Mucosa of stomach (tissue), 1 donor: ENCODE data around the gene FHOD3.

Experiments
- H3K27me3 ChIP-seq: one replicate; pipeline ENCODE4 v1.7.0; 2013; ENCODE audit warnings: mild to moderate bottlenecking, low read length; ENCODE audit not compliant: control insufficient read depth, insufficient read depth
- H3K36me3 ChIP-seq: one replicate; pipeline ENCODE4 v1.7.0; 2013; ENCODE audit warnings: low read length; ENCODE audit not compliant: control insufficient read depth, insufficient read depth
- H3K4me1 ChIP-seq: one replicate; pipeline ENCODE4 v1.7.0; 2013; ENCODE audit warnings: mild to moderate bottlenecking, low read length; ENCODE audit not compliant: control insufficient read depth, insufficient read depth
- H3K4me3 ChIP-seq: one replicate; pipeline ENCODE4 v1.7.0; 2013; ENCODE audit warnings: low read length
- H3K9ac ChIP-seq: one replicate; pipeline ENCODE4 v1.7.0; 2013; ENCODE audit warnings: mild to moderate bottlenecking, low read length, moderate library complexity
- H3K9me3 ChIP-seq: one replicate; pipeline ENCODE4 v1.7.0; 2013; ENCODE audit warnings: mild to moderate bottlenecking, low read length, moderate library complexity; ENCODE audit not compliant: control insufficient read depth
- donor health status: Pancreatic carcinoma.

FHOD3 gene

DNA sequence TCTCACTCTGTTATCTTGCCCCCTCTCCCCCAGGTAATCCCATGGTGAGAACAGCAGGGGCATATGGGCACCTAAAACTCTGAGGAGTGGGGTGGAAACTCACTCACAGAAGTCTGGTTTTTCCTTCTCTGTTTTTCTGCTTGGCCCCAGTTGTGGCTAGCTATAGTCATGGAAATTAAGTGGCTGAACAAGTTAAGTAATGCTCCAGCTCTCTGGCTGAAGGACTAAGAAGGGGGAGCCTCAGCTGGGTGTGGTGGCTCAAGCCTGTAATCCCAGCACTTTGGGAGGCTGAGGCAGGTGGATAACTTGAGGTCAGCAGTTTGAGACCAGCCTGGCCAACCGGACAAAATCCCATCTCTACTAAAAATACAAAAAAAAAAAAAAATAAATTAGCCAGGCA lies 270.3 kb downstream of the FHOD3 start:
- Histone ChIP-seq H3K36me3 (no peaks in the 10 kb centered on the region), H3K9me3 (no peaks in the 10 kb centered on the region), H3K4me1 (no peaks in the 10 kb centered on the region), H3K27me3 (no peaks in the 10 kb centered on the region), H3K4me3 (no peak overlapping the region), H3K9ac (no peak overlapping the region)

- Histone ChIP-seq H3K4me3 (no peak overlapping the region), H3K9me3 (no peaks in the 10 kb centered on the region)
Measured at GRCh38 chr18:36568487-36568886, 271.0 kb downstream of the FHOD3 start.

GRCh38 chr18:36572135-36572856 lies 274.8 kb downstream of the FHOD3 start:
- no peaks in the 10 kb centered on the region for H3K4me1 ChIP-seq

More at GRCh38 chr18:36568487-36568886, 271.0 kb downstream of the FHOD3 start:
- no peaks in the 10 kb centered on the region for H3K36me3 ChIP-seq
- H3K9ac ChIP-seq = no peak overlapping the region
- H3K27me3 ChIP-seq = no peaks in the 10 kb centered on the region
- no peaks in the 10 kb centered on the region for H3K4me1 ChIP-seq

DNA sequence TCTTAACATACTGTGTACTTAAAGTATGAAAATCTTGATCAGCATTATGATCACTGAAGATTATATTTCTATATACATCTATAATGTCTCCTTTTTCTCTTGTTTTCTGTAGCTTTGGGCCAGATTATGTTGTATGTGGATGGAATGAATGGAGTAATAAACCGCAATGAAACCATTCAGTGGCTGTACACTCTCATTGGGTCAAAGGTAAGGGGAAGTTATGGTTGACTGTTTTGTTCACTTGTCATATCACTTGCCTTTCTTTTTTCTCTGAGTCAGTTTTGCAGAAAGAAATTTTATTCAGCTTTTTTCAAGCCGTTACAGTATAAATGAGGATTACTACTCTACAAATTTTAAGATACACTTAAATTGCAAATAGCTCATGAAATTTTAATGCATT lies 278.8 kb downstream of the FHOD3 start:
- no peaks in the 10 kb centered on the region for H3K27me3 ChIP-seq
- H3K9me3 ChIP-seq = no peaks in the 10 kb centered on the region
- no peak overlapping the region for H3K4me3 ChIP-seq
- no peak overlapping the region for H3K9ac ChIP-seq
- no peaks in the 10 kb centered on the region for H3K36me3 ChIP-seq
- no peaks in the 10 kb centered on the region for H3K4me1 ChIP-seq

More at GRCh38 chr18:36572135-36572856, 274.8 kb downstream of the FHOD3 start:
- no peak overlapping the region for H3K4me3 ChIP-seq
- H3K27me3 ChIP-seq = no peaks in the 10 kb centered on the region
- H3K9ac ChIP-seq = no peak overlapping the region
- H3K9me3 ChIP-seq = no peaks in the 10 kb centered on the region
- H3K36me3 ChIP-seq = no peaks in the 10 kb centered on the region

DNA sequence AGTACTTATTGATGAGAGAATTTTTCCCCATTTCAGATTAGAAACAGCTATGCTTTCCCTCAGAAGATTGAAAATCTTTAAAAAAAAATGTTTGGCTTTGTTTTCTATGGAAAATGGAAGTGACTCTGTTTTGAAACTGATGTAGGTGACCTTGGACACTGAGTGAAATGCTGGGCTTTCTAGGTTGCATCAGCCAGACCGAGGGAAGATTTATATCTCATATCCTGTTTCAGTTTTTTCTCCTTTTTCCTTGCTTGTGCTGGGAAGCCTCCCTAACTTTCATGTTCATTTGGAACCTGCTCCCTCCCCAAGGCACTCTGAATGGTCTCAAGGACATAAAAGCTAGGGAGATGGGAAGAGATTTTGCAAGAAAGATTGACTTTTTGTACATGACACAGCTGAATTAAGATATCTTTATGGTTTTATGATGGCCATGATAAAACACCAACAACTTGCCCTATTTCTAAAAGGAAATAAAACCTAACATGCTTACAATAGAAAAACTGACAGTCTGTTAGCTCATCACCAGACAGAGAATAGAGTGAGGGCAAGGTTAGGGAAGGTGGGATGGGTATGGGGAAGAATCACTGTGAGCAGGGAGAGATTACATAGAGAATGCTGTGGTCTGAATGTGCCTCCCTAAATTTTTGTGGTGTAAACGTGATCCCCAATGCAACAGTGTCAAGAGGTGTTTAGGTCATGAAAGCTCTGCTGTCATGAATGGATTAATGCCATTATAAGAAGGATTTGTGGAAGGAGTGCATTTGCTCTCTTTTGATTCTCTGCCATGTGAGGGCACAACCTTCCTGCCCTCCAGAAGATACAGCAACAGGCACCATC lies 281.6 kb downstream of the FHOD3 start:
- H3K9me3 ChIP-seq = no peaks in the 10 kb centered on the region
- H3K4me3 ChIP-seq = no peak overlapping the region
- no peaks in the 10 kb centered on the region for H3K36me3 ChIP-seq
- H3K9ac ChIP-seq = no peak overlapping the region
- H3K27me3 ChIP-seq = no peaks in the 10 kb centered on the region
- no peaks in the 10 kb centered on the region for H3K4me1 ChIP-seq

DNA sequence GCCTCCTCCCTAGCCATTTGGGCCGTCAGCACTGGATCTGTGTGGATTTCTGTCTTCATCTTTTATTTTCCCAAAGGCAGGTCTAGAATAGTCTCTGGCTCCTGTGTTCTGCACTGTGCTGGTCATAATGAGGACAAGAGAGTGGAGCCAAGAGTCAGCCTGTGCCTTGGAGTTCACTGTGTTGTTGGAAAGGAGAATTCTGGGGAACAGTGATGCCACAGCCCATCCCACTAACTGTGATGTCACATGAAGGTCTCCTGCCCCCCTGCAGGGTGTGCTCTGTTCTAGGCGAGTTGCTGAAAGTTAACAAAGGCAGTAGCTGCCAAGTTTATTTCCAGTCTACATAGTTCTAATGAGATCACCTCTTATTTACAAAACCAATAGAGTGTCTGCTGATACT lies 282.8 kb downstream of the FHOD3 start:
- Histone ChIP-seq H3K36me3 (no peaks in the 10 kb centered on the region), H3K9me3 (no peaks in the 10 kb centered on the region), H3K9ac (no peak overlapping the region), H3K4me1 (no peaks in the 10 kb centered on the region), H3K27me3 (no peaks in the 10 kb centered on the region), H3K4me3 (no peak overlapping the region)

GRCh38 chr18:36580874-36581750 lies 283.6 kb downstream of the FHOD3 start:
- H3K9me3 ChIP-seq = no peaks in the 10 kb centered on the region
- H3K36me3 ChIP-seq = no peaks in the 10 kb centered on the region
- no peaks in the 10 kb centered on the region for H3K4me1 ChIP-seq
- no peaks in the 10 kb centered on the region for H3K27me3 ChIP-seq
- no peak overlapping the region for H3K9ac ChIP-seq
- H3K4me3 ChIP-seq = no peak overlapping the region

DNA sequence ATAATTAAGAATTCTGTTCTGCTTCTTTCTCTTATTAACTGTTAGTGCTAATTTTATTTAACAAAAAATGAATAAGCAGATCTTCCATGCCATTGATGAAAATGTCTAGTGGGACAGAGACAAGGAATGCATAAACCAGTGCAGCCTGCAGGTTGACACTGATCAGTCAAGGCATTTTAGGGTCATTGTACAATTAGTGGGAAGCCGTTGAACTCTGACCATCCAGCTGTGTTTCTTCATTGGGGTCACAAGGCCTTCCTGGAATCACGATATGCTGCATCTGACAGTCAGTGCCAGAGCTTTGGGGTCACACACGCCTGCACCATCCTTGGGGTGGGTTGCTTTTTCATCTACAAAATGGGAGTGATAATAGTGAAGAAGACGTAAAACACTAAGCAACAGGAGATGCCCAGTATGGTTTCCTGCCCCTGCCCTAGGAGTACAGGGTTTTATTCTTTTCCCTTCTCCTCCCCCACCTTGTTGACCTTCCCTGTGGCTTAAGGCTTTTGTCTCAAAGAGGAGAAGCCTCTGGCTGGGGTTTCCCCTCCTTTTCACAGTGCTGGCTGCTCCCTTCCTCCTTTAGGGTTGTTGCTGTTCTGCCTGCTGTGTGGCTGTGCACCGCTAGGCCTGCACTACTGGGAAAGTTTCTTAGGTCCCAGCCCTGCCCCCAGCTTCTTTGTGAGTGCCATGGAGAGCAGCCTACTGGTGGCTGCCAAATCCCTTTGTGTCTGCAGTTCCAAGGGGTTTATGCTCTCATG lies 285.7 kb downstream of the FHOD3 start:
- Histone ChIP-seq H3K9ac (no peak overlapping the region), H3K27me3 (no peaks in the 10 kb centered on the region), H3K9me3 (no peaks in the 10 kb centered on the region), H3K36me3 (no peaks in the 10 kb centered on the region), H3K4me1 (no peaks in the 10 kb centered on the region), H3K4me3 (no peak overlapping the region)

DNA sequence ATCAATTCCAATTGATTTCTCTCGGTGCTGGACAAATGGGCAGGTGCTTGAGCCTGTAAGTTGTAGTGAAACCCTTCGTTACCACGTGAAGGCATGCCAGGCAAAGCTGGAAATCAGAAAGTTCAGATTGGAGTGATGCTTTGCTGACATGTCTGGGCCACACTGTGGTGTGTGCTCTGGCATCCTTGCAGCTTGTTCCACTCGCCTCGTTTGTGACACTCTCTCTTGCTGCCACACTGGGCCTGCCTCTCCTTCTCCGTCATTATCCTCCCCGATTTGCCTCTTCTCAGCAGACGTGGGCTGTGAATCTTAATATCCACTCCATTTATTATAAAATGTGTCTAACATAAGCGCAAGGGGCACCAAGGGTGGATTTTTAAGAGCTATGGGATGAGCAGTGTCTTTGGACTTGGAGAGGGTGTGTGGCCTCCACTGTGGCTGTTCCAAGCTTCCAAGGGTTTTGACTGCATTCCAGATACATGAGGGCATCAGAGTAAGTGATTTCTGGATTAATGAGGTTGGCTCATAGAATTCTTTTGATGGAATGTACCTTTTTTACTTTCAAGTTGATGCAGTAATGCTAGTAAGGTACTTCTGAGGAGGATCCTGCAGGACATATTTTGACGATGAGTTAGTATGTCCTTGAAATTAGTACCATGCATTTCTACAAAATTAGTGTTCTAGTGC lies 292.5 kb downstream of the FHOD3 start:
- Histone ChIP-seq H3K4me3 (no peak overlapping the region), H3K9ac (no peak overlapping the region), H3K9me3 (no peaks in the 10 kb centered on the region), H3K36me3 (no peaks in the 10 kb centered on the region), H3K4me1 (no peaks in the 10 kb centered on the region), H3K27me3 (no peaks in the 10 kb centered on the region)

DNA sequence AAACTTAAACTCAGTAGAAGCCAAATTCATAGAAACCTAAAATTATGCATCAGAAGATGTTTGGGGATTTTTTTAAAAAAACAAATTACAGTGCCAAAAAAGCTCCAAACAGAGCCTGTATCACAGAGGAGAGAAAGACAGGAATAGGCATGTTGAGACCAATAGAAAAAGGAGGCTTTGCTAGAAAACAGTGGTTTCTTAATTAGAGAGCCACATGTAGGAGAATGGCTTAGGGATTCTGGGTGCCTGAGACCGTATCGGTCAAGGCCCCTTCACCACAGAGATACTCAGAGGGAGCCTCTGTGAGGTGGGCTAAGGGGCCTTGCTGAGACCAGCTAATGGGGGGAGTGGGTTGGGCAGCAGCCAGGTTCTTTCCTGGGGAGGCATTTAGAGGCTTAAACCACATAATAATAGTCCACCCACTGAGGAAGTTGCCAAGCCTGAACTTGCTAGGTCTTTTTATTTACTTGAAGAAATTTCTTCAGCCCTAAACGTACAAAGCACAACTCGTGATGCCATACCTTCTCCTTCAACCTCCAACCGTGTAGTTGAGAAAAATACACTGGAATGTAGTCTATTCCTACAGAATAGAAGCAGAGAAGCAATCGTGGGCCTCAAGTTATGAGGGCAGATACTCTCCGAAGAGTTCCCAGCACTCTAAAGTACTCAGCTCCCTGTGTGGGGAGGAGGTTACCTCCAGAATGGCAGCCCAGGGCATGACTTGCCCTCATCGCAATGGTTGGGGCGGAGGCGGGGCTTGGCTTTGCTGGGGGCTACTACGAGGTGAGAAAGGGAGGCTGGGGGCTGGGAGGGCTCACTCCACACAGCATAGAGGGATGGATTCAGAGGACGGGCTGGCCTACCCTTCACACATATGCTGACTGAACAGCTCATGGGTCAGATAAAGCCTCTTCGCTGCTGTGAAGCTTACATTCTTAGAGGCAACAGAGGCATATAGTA lies 293.4 kb downstream of the FHOD3 start:
- Histone ChIP-seq H3K4me1 (no peaks in the 10 kb centered on the region), H3K36me3 (no peaks in the 10 kb centered on the region), H3K27me3 (no peaks in the 10 kb centered on the region), H3K9me3 (no peaks in the 10 kb centered on the region), H3K4me3 (no peak overlapping the region), H3K9ac (no peak overlapping the region)
